Heart left ventricle (tissue), 16 donors: ENCODE measurements around the gene SUPT5H. TPM values are rescaled to one million over a fixed set of nuclear protein-coding genes. Genes with fewer than 3 reads are reported as not detected.
A peak's percentile ranks its signal among the peaks of the same experiment; 100 is the strongest.

ENCODE experiments used
- ATAC-seq, 4 donors: fragments of 200-7000 bp; cut with Tn5 transposase; one replicate each; pipeline ENCODE4 v1.9.1; 2020 to 2022; ENCODE audit warnings: moderate library complexity in 4 of 4, mild to moderate bottlenecking in 3 of 4, moderate number of reproducible peaks in 1 of 4
- DNase-seq, 5 donors: peaks; one replicate each; pipeline ENCODE4 v3.0.0-alpha.2; 2020
- H3K27ac ChIP-seq, 12 donors: fragments of 200-600 bp; sonication (generic) in 4 of 12; one replicate each; pipeline versions ENCODE4 v1.5.0 to v1.8.0; 2016 to 2022; ENCODE audit warnings: mild to moderate bottlenecking in 2 of 12
- H3K27me3 ChIP-seq, 9 donors: fragments of 200-600 bp; sonication (generic) in 2 of 9; one replicate each; pipeline versions ENCODE4 v1.5.1 to v1.8.0; 2016 to 2022; ENCODE audit warnings: mild to moderate bottlenecking in 3 of 9
- H3K36me3 ChIP-seq, 9 donors: fragments of 200-600 bp; sonication (generic) in 2 of 9; one replicate each; pipeline versions ENCODE4 v1.5.0 to v1.8.0; 2018 to 2022; ENCODE audit warnings: mild to moderate bottlenecking in 2 of 9
- H3K4me1 ChIP-seq, 12 donors: fragments of 200-600 bp; sonication (generic) in 4 of 12; one replicate each; pipeline versions ENCODE4 v1.5.0 to v1.8.0; 2016 to 2022; ENCODE audit warnings: mild to moderate bottlenecking in 3 of 12
- H3K4me3 ChIP-seq, 12 donors: fragments of 200-600 bp; sonication (generic) in 4 of 12; one replicate each; pipeline versions ENCODE4 v1.5.0 to v1.8.0; 2017 to 2022; ENCODE audit warnings: mild to moderate bottlenecking in 9 of 12, moderate library complexity in 4 of 12
- H3K9me3 ChIP-seq, 12 donors: fragments of 200-600 bp; sonication (generic) in 4 of 12; one replicate each; pipeline versions ENCODE4 v1.5.0 to v1.8.0; 2016 to 2022; ENCODE audit warnings: mild to moderate bottlenecking in 1 of 12
- CTCF ChIP-seq, 12 donors: fragments of 200-600 bp; sonication (generic) in 4 of 12; IDR thresholded peaks; one replicate each; pipeline versions ENCODE4 v1.5.0 to v1.8.0; 2018 to 2022; ENCODE audit warnings: antibody characterized with exemption in 12 of 12, mild to moderate bottlenecking in 5 of 12
- POLR2A ChIP-seq, 2 donors: fragments of 450-650 bp; IDR thresholded peaks; one replicate each; pipeline ENCODE4 v1.6.1; 2017; ENCODE audit warnings: antibody characterized with exemption in 2 of 2, mild to moderate bottlenecking in 2 of 2, moderate library complexity in 2 of 2
- WGBS, 4 donors: extraction: QIAGEN DNeasy Blood & Tissue Kit in 2 of 4; methylation state at CpG; one replicate each; pipeline versions ENCODE4 v1.1.5 to v1.1.7; 2013 to 2018; 5-methylcytosine and 5-hydroxymethylcytosine counted together
- intact Hi-C, 10 donors: fragments of 100-400 bp; cut with DNase I; formaldehyde crosslinking; loops; one replicate each; pipeline versions ENCODE4 v1.11.1 to v1.14.2; 2022
- polyA plus RNA-seq, 2 donors: library from polyadenylated mRNA; stranded (reverse); fragments of 200-250 nt; gene quantifications; one replicate each; pipeline ENCODE4 v1.2.3, GENCODE V29; 2013
- total RNA-seq, 9 donors: library from RNA; depleted of rRNA in 2 of 9; stranded (reverse); fragments of >200 nt in 2 of 9; fragmentation: NEBNext Ultra II Directional in 3 of 9; extraction: Animal tissue kit (Norgen Biotek cat#: 25700) in 3 of 9; gene quantifications; one replicate each; pipeline versions ENCODE4 v1.1.0 to v1.2.4, GENCODE V29; 2016 to 2023
- donor health status: ischemic (EF 13 %, LVEDD 7.1; RV severe dilation, severe dysfunction).
- donor health status: healthy with polysubstance abuse.
- donor health status: DM: no; HTN: yes; CAD: no.
- donor health status: DM: no; HTN: no; CAD: no.
- donor health status: ischemic (EF 25% LVEDD 6.9; RV normal size, moderate dysfunction).
- donor health status: ischemic (EF 25% LVEDD 5.7; RV mildly dilated, moderate dysfunction).
- donor health status: healthy.
- donor health status: DM: yes; HTN: yes; CAD: no.
- donor health status: ischemic (EF 35%, LVEDD 5.7; RV mildly dilated, moderate dysfunction).
- donor health status: nonischemic (EF 11% LVEDD 7.7; RV severe dilation, severe dysfunction).
- donor health status: DM: yes; HTN: yes; CAD: no.
- donor health status: PGD.
- donor health status: ischemic (EF 29% LVEDD 5.4; RV normal size, mild dysfunction).
- donor health status: nonischemic (EF 23%, LVEDD 6.1; RV moderate dilation, normal function).

Gene SUPT5H
- total and polyA plus RNA-seq, 11 donors, result 63.8 to 113 (median 81.7) TPM

GRCh38 chr19:39420769-39421168 lies 24.6 kb upstream of the SUPT5H start:
- ATAC-seq, result no peak
- no peak for DNase-seq
- Histone ChIP-seq H3K27ac (no peak overlapping the region), H3K36me3 (peaks cover 0 to 90% (median 68%) of the 10 kb centered on the region in 9 donors), H3K4me3 (no peak overlapping the region), H3K27me3 (no peaks in the 10 kb centered on the region), H3K9me3 (no peaks in the 10 kb centered on the region), H3K4me1 (peaks cover 0 to 16% (median 2%) of the 10 kb centered on the region in 12 donors)
- 91 to 95% (median 92%) methylated on average over 9 to 15 of the region's 15 CpGs for whole genome bisulfite sequencing, 4 donors
- TF ChIP-seq CTCF (IDR thresholded peaks at IDR 0.05) (no peak), POLR2A (IDR thresholded peaks at IDR 0.05) (no peak)
- intact Hi-C loops, result no loop called here

GRCh38 chr19:39422020-39422419 lies 23.4 kb upstream of the SUPT5H start:
- no peak for TF ChIP-seq CTCF (IDR thresholded peaks at IDR 0.05)
- no peak for TF ChIP-seq POLR2A (IDR thresholded peaks at IDR 0.05)
- intact Hi-C loops, result no loop called here
- DNase-seq (no peak), ATAC-seq (no peak)
- no peaks in the 10 kb centered on the region for H3K9me3 ChIP-seq
- no peak overlapping the region for H3K27ac ChIP-seq
- 87 to 93% (median 92%) methylated on average over 4 to 5 of the region's 5 CpGs for WGBS, 4 donors
- H3K36me3 ChIP-seq, result peaks cover 0 to 79% (median 58%) of the 10 kb centered on the region in 9 donors
- peaks cover 0 to 4% (median 0%) of the 10 kb centered on the region in 12 donors for H3K4me1 ChIP-seq
- no peak overlapping the region for H3K4me3 ChIP-seq
- H3K27me3 ChIP-seq, result no peaks in the 10 kb centered on the region

- H3K4me1 ChIP-seq, result peaks cover 1 to 10% (median 6%) of the 10 kb centered on the region in 12 donors
- DNase-seq (peak in 1 of 5 donors; percentile 53), ATAC-seq (no peak)
- H3K36me3 ChIP-seq, result peaks cover 0 to 65% (median 44%) of the 10 kb centered on the region in 9 donors
- 88 to 90% (median 89%) methylated on average over 22 to 35 of the region's 35 CpGs for WGBS, 4 donors
- intact Hi-C loops, result no loop called here
- no peak overlapping the region for H3K4me3 ChIP-seq
- no peak overlapping the region for H3K27ac ChIP-seq
- H3K9me3 ChIP-seq, result no peaks in the 10 kb centered on the region
- H3K27me3 ChIP-seq, result no peaks in the 10 kb centered on the region
- TF ChIP-seq CTCF (IDR thresholded peaks at IDR 0.05), result no peak
- no peak for TF ChIP-seq POLR2A (IDR thresholded peaks at IDR 0.05)
Measured at GRCh38 chr19:39423258-39424086, 21.9 kb upstream of the SUPT5H start.

GRCh38 chr19:39424934-39425333 lies 20.4 kb upstream of the SUPT5H start:
- DNase-seq, result peak in 1 of 5 donors; percentile 49
- WGBS, 4 donors, result 78 to 86% (median 82%) methylated on average over 15 to 16 of the region's 16 CpGs
- Histone ChIP-seq H3K4me3 (no peak overlapping the region), H3K9me3 (no peaks in the 10 kb centered on the region), H3K27ac (no peak overlapping the region), H3K4me1 (peaks cover 9 to 21% (median 15%) of the 10 kb centered on the region in 12 donors), H3K36me3 (peaks cover 0 to 50% (median 30%) of the 10 kb centered on the region in 9 donors), H3K27me3 (no peaks in the 10 kb centered on the region)
- TF ChIP-seq CTCF (IDR thresholded peaks at IDR 0.05) (no peak), POLR2A (IDR thresholded peaks at IDR 0.05) (no peak)
- ATAC-seq, result no peak
- intact Hi-C loops, result no loop called here
